Lower leg skin (tissue), 3 donors: ENCODE results near the gene RAP2C.

ENCODE experiments used
- POLR2A ChIP-seq, 2 donors: fragments of 450-650 bp; IDR thresholded peaks; one replicate each; pipeline ENCODE4 v1.6.1; 2016 to 2017; ENCODE audit warnings: antibody characterized with exemption in 2 of 2, mild to moderate bottlenecking in 1 of 2, moderate library complexity in 1 of 2
- TF ChIP-seq, protein P1 (sequence below), 3 donors: fragments of 450-650 bp; IDR thresholded peaks; one replicate each; pipeline ENCODE4 v1.5.1; 2016; ENCODE audit warnings: antibody characterized with exemption in 3 of 3, mild to moderate bottlenecking in 3 of 3, moderate library complexity in 2 of 3

DNA sequence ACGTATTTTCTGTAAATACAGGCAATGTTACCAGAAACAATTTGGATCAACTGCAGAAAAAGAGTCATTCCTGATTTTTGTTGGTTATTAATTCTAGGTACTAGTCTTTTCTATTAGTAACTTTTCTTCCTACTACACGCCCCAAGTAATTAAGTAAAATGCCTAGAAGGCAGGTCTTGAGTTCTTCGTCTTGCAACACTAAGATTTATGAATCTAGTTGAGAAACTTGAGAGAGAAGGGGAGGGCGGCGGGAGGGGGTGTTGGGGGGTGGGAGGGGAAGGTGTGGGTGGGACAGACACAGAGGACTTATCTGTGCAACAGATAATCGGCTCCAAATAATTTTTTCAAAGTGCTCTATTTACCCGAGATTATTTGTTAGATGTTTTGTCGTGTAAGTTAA lies 3.0 kb downstream of the RAP2C start:
- no peak for TF ChIP-seq POLR2A (IDR thresholded peaks at IDR 0.05)
- TF ChIP-seq, protein P1, sequence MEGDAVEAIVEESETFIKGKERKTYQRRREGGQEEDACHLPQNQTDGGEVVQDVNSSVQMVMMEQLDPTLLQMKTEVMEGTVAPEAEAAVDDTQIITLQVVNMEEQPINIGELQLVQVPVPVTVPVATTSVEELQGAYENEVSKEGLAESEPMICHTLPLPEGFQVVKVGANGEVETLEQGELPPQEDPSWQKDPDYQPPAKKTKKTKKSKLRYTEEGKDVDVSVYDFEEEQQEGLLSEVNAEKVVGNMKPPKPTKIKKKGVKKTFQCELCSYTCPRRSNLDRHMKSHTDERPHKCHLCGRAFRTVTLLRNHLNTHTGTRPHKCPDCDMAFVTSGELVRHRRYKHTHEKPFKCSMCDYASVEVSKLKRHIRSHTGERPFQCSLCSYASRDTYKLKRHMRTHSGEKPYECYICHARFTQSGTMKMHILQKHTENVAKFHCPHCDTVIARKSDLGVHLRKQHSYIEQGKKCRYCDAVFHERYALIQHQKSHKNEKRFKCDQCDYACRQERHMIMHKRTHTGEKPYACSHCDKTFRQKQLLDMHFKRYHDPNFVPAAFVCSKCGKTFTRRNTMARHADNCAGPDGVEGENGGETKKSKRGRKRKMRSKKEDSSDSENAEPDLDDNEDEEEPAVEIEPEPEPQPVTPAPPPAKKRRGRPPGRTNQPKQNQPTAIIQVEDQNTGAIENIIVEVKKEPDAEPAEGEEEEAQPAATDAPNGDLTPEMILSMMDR (IDR thresholded peaks at IDR 0.05), result no peak
